H1 (cell line): ENCODE results near the gene LRCH1. TPM values are rescaled to one million over a fixed set of nuclear protein-coding genes. Genes with fewer than 3 reads are reported as not detected.

Experiments
- CTCF ChIA-PET: fragments of 300-600 bp; sonication (Branson Sonifier 250); formaldehyde crosslinking; loops from one replicate; lab custom pipeline; 2021; ENCODE audit not compliant: partially characterized antibody; lab: Charles Lee
- POLR2A ChIA-PET: fragments of 300-600 bp; sonication (Branson Sonifier 250); formaldehyde crosslinking; loops from one replicate; lab custom pipeline; 2021; ENCODE audit warnings: inconsistent platforms; ENCODE audit not compliant: partially characterized antibody; lab: Charles Lee
- DNase-seq, 2 experiments: peaks; one replicate each; pipeline versions ENCODE4 v3.0.0 to v3.0.0-alpha.2; 2010 to 2022; ENCODE audit warnings: low spot score in 2 of 2, low read depth in 1 of 2, mixed read lengths in 1 of 2
- FAIRE-seq: peaks from 2 replicates; lab custom pipeline; 2011; peaks lifted over from hg19 to GRCh38; lab: Jason Lieb, UNC
- H2AFZ ChIP-seq: 2 replicates; pipeline ENCODE4 v1.8.1; 2012; ENCODE audit warnings: low read length, inconsistent platforms
- H2AK5ac ChIP-seq: 2 replicates; pipeline ENCODE4 v1.6.1; 2013; ENCODE audit warnings: low read depth, low read length
- H2BK120ac ChIP-seq: replicated peaks from 2 replicates; pipeline ENCODE3; 2013; ENCODE audit warnings: low read depth, low read length, inconsistent platforms
- H2BK12ac ChIP-seq: 2 replicates; pipeline ENCODE4 v1.6.1; 2013; ENCODE audit warnings: low read depth, low read length
- H2BK15ac ChIP-seq: 2 replicates; pipeline ENCODE4 v1.6.1; 2013; ENCODE audit warnings: low read length
- H2BK20ac ChIP-seq: 2 replicates; pipeline ENCODE4 v1.6.1; 2013; ENCODE audit warnings: low read length
- H2BK5ac ChIP-seq: 2 replicates; pipeline ENCODE4 v1.6.1; 2013; ENCODE audit warnings: low read depth, low read length
- H3K14ac ChIP-seq: 2 replicates; pipeline ENCODE4 v1.6.1; 2013; ENCODE audit warnings: inconsistent platforms; ENCODE audit not compliant: insufficient read length
- H3K18ac ChIP-seq: 2 replicates; pipeline ENCODE4 v1.6.1; 2013; ENCODE audit warnings: low read length; ENCODE audit errors: extremely low read depth
- H3K23ac ChIP-seq: 2 replicates; pipeline ENCODE4 v1.6.1; 2013; ENCODE audit warnings: inconsistent platforms; ENCODE audit not compliant: insufficient read length
- H3K23me2 ChIP-seq: 2 replicates; pipeline ENCODE4 v1.6.1; 2013; ENCODE audit warnings: low read depth, low read length
- H3K27ac ChIP-seq: 2 replicates; pipeline ENCODE4 v1.6.1; 2011; ENCODE audit warnings: low read depth, low read length, inconsistent platforms
- H3K27me3 ChIP-seq, 4 experiments: replicated peaks in 1 of 4; 1 replicate in 1 of 4; 2 replicates in 3 of 4; pipeline versions ENCODE4 v1.6.1 to v1.8.1; 2011 to 2013; ENCODE audit warnings: low read length in 3 of 4, mild to moderate bottlenecking in 3 of 4, inconsistent platforms in 2 of 4, mixed read lengths in 2 of 4, moderate library complexity in 1 of 4; ENCODE audit not compliant: control insufficient read depth in 3 of 4, insufficient read depth in 3 of 4; ENCODE audit errors: extremely low read depth in 1 of 4
- H3K36me3 ChIP-seq, 4 experiments: 2 replicates each; pipeline versions ENCODE4 v1.6.1 to v1.8.1; 2011 to 2013; ENCODE audit warnings: mild to moderate bottlenecking in 4 of 4, low read length in 3 of 4, moderate library complexity in 2 of 4, control low read depth in 1 of 4, inconsistent platforms in 1 of 4; ENCODE audit not compliant: insufficient read depth in 4 of 4, control insufficient read depth in 2 of 4
- H3K4ac ChIP-seq: replicated peaks from 2 replicates; pipeline ENCODE3; 2013; ENCODE audit warnings: low read length, low read depth, mixed read lengths, inconsistent platforms; ENCODE audit not compliant: insufficient read length
- H3K4me1 ChIP-seq, 4 experiments: replicated peaks in 1 of 4; 1 replicate in 1 of 4; 2 replicates in 3 of 4; pipeline versions ENCODE4 v1.6.1 to v1.8.1; 2011 to 2013; ENCODE audit warnings: low read length in 3 of 4, inconsistent platforms in 2 of 4, mixed read lengths in 1 of 4; ENCODE audit not compliant: insufficient read depth in 4 of 4, control insufficient read depth in 3 of 4
- H3K4me2 ChIP-seq, 2 experiments: 2 replicates each; pipeline versions ENCODE4 v1.6.1 to v1.8.1; 2011 to 2013; ENCODE audit warnings: low read depth in 2 of 2, low read length in 2 of 2, control low read depth in 1 of 2, inconsistent platforms in 1 of 2, mild to moderate bottlenecking in 1 of 2; ENCODE audit not compliant: insufficient read depth in 1 of 2
- H3K4me3 ChIP-seq, 4 experiments: fragments of 200-600, 300-600 bp in 1 of 4; sonication (generic), shearing (Covaris generic), sonication (Bioruptor Twin) in 1 of 4; 2 replicates each; pipeline versions ENCODE4 v1.5.1 to v1.8.1; 2011 to 2016; ENCODE audit warnings: low read length in 4 of 4, low read depth in 3 of 4, control low read depth in 2 of 4, inconsistent platforms in 2 of 4, mild to moderate bottlenecking in 2 of 4, mixed read lengths in 1 of 4, moderate library complexity in 1 of 4; ENCODE audit not compliant: insufficient read depth in 2 of 4; ENCODE audit errors: extremely low read depth in 1 of 4
- H3K56ac ChIP-seq: replicated peaks from 2 replicates; pipeline ENCODE3; 2013; ENCODE audit warnings: low read depth, mild to moderate bottlenecking, mixed read lengths, low read length, inconsistent platforms; ENCODE audit not compliant: insufficient read length
- H3K79me1 ChIP-seq: 2 replicates; pipeline ENCODE4 v1.6.1; 2013; ENCODE audit warnings: low read depth, low read length, control low read depth
- H3K79me2 ChIP-seq, 2 experiments: 2 replicates each; pipeline versions ENCODE4 v1.6.1 to v1.8.1; 2012 to 2013; ENCODE audit warnings: low read length in 2 of 2, mild to moderate bottlenecking in 2 of 2, inconsistent platforms in 1 of 2; ENCODE audit not compliant: insufficient read depth in 2 of 2, control insufficient read depth in 1 of 2
- H3K9ac ChIP-seq, 4 experiments: replicated peaks in 1 of 4; 1 replicate in 1 of 4; 2 replicates in 3 of 4; pipeline versions ENCODE4 v1.6.1 to v1.8.1; 2011 to 2013; ENCODE audit warnings: low read depth in 3 of 4, low read length in 3 of 4, control low read depth in 2 of 4, mild to moderate bottlenecking in 2 of 4, moderate library complexity in 2 of 4, inconsistent platforms in 1 of 4; ENCODE audit errors: extremely low read depth in 1 of 4
- H3K9me3 ChIP-seq, 2 experiments: 2 replicates each; pipeline versions ENCODE4 v1.6.1 to v1.8.1; 2012 to 2013; ENCODE audit warnings: mild to moderate bottlenecking in 2 of 2, moderate library complexity in 2 of 2, control low read depth in 1 of 2, inconsistent platforms in 1 of 2, low read depth in 1 of 2, low read length in 1 of 2, mixed read lengths in 1 of 2; ENCODE audit not compliant: insufficient read depth in 2 of 2
- H4K20me1 ChIP-seq, 2 experiments: replicated peaks in 1 of 2; 2 replicates each; pipeline versions ENCODE3 to v1.8.1; 2011 to 2013; ENCODE audit warnings: inconsistent platforms in 2 of 2, low read length in 2 of 2, mild to moderate bottlenecking in 1 of 2; ENCODE audit not compliant: insufficient read depth in 2 of 2, control insufficient read depth in 1 of 2
- H4K5ac ChIP-seq: 2 replicates; pipeline ENCODE4 v1.6.1; 2013; ENCODE audit warnings: low read length, low read depth, mixed read lengths, inconsistent platforms; ENCODE audit not compliant: insufficient read length
- H4K8ac ChIP-seq: 2 replicates; pipeline ENCODE4 v1.8.0; 2013; ENCODE audit warnings: mild to moderate bottlenecking, moderate library complexity, low read length, inconsistent platforms; ENCODE audit not compliant: insufficient read depth; ENCODE audit errors: extremely low read depth
- H4K91ac ChIP-seq: replicated peaks from 2 replicates; pipeline ENCODE3; 2013; ENCODE audit warnings: low read length, mixed read lengths, inconsistent platforms; ENCODE audit not compliant: insufficient read length
- BRCA1 ChIP-seq: IDR thresholded peaks from 2 replicates; pipeline ENCODE4 v1.6.1; 2012; ENCODE audit warnings: low read depth, low read length, improper control_type of control experiment
- CBX8 ChIP-seq: fragments of 300-800, 300-1000 bp; sonication (generic); IDR thresholded peaks from 2 replicates; pipeline ENCODE4 v1.7.1; 2016; ENCODE audit warnings: low read depth, low read length, borderline replicate concordance
- EGR1 ChIP-seq: IDR thresholded peaks from 2 replicates; pipeline ENCODE4 v1.6.1; 2011; ENCODE audit warnings: low read depth, low read length, borderline replicate concordance
- EP300 ChIP-seq, 2 experiments: IDR thresholded peaks; 1 replicate in 1 of 2; 2 replicates in 1 of 2; pipeline ENCODE4 v1.6.1; 2011 to 2012; ENCODE audit warnings: low read depth in 2 of 2, low read length in 2 of 2, mild to moderate bottlenecking in 2 of 2, borderline replicate concordance in 1 of 2, inconsistent platforms in 1 of 2, moderate library complexity in 1 of 2
- EZH2 ChIP-seq: fragments of 200-600 bp; sonication (generic); IDR thresholded peaks from 2 replicates; pipeline ENCODE4 v1.7.1; 2012; ENCODE audit warnings: low read depth, mild to moderate bottlenecking, moderate library complexity, low read length, inconsistent platforms; ENCODE audit not compliant: severe bottlenecking
- FOSL1 ChIP-seq: IDR thresholded peaks from 2 replicates; pipeline ENCODE4 v1.6.1; 2011; ENCODE audit warnings: mild to moderate bottlenecking, low read depth, low read length, moderate library complexity; ENCODE audit not compliant: insufficient read depth
- HDAC6 ChIP-seq: IDR thresholded peaks from one replicate; pipeline ENCODE4 v1.7.1; 2012; ENCODE audit warnings: low read depth, mild to moderate bottlenecking, inconsistent platforms, low read length, moderate library complexity
- KDM4A ChIP-seq: IDR thresholded peaks from one replicate; pipeline ENCODE4 v1.7.1; 2012; ENCODE audit warnings: low read depth, mild to moderate bottlenecking, moderate library complexity, low read length, inconsistent platforms; ENCODE audit not compliant: severe bottlenecking
- MAFK ChIP-seq: IDR thresholded peaks from 2 replicates; pipeline ENCODE4 v1.6.1; 2012; ENCODE audit warnings: low read depth, mild to moderate bottlenecking, improper control_type of control experiment, low read length
- NANOG ChIP-seq: IDR thresholded peaks from 2 replicates; pipeline ENCODE4 v1.6.1; 2011; ENCODE audit warnings: low read length, low read depth, mild to moderate bottlenecking, inconsistent platforms; ENCODE audit not compliant: insufficient read depth, poor library complexity, severe bottlenecking
- RAD21 ChIP-seq, 2 experiments: IDR thresholded peaks in 1 of 2; conservative IDR thresholded peaks in 1 of 2; 2 replicates each; pipeline ENCODE4 v1.6.1; 2011; ENCODE audit warnings: low read depth in 2 of 2, low read length in 2 of 2, improper control_type of control experiment in 1 of 2, inconsistent platforms in 1 of 2, mild to moderate bottlenecking in 1 of 2, moderate library complexity in 1 of 2
- RFX5 ChIP-seq: IDR thresholded peaks from 2 replicates; pipeline ENCODE4 v1.6.1; 2011; ENCODE audit warnings: low read depth, low read length, improper control_type of control experiment, borderline replicate concordance
- SIRT6 ChIP-seq: IDR thresholded peaks from one replicate; pipeline ENCODE4 v1.7.1; 2012; ENCODE audit warnings: low read length, inconsistent platforms
- TEAD4 ChIP-seq: IDR thresholded peaks from 2 replicates; pipeline ENCODE4 v1.6.1; 2012; ENCODE audit warnings: low read depth, low read length, inconsistent platforms, mixed read lengths
- WGBS, 2 experiments: shearing (Covaris generic) in 1 of 2; methylation state at CpG; one replicate each; pipeline versions ENCODE4 v1.1.6 to v1.1.7; 2013 to 2015; ENCODE audit warnings: low lambda C conversion rate in 2 of 2, mixed read lengths in 2 of 2, inconsistent platforms in 1 of 2, low coverage in 1 of 2, missing lambda C conversion rate in 1 of 2; ENCODE audit not compliant: insufficient replicate concordance in 2 of 2, insufficient coverage in 1 of 2, insufficient read length in 1 of 2; ENCODE audit errors: extremely low coverage in 1 of 2, missing lambda C conversion rate in 1 of 2; 5-methylcytosine and 5-hydroxymethylcytosine counted together
- polyA plus RNA-seq, 7 experiments: library from polyadenylated mRNA; depleted of rRNA in 3 of 7; stranded (reverse) in 5 of 7; unstranded in 2 of 7; fragments of >200 nt in 5 of 7; fragments of 200-250 nt in 2 of 7; gene quantifications; 1 replicate in 5 of 7; 2 replicates in 1 of 7; 4 replicates in 1 of 7; pipeline versions ENCODE4 v1.2.1 to v1.2.3, GENCODE V29; 2011 to 2013; ENCODE audit warnings: missing spikeins in 2 of 7, mixed read lengths in 2 of 7
- total RNA-seq: library from RNA; stranded (reverse); fragmentation: NEBNext Ultra II Directional; extraction: Animal tissue kit (Norgen Biotek cat#: 25700); gene quantifications from 2 replicates; pipeline ENCODE4 v1.2.1, GENCODE V29; 2021

LRCH1 gene
- total and polyA plus RNA-seq, 2 of the 8 experiments (the other 6 are each of a cell fraction or from before 2014, with no cell fraction given): 3.0 to 10.1 TPM

DNA sequence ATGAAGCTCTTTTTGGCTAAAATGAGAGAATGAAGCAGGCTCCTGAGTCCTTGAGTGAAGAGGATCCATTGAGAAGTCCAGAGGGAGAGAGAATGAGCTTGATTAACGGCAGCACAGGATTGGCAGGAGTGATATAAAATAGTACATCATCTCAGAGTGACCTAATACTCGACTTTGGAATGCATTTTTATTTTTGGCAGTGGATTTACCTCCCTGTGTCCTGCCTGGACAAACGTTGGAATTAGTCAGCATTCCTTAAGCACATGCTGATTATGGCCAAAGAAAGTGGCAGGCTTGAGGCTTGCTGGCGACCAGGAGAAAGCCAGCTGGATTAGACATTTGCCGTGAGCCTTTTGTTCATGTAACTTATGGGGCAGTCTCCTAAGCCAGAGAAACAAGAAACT lies 22.9 kb downstream of the LRCH1 start:
- no peak overlapping the region for H2BK20ac ChIP-seq
- no peak overlapping the region for H2BK12ac ChIP-seq
- FAIRE-seq (no peak), DNase-seq (no peak)
- H4K20me1 ChIP-seq: peaks cover 2 to 12% of the 10 kb centered on the region in 2 experiments
- no peaks in the 10 kb centered on the region for H3K9me3 ChIP-seq
- H3K79me1 ChIP-seq: peaks cover 6% of the 10 kb centered on the region
- no peak overlapping the region for H3K9ac ChIP-seq
- H3K56ac ChIP-seq: no peak overlapping the region
- no peak overlapping the region for H2AK5ac ChIP-seq
- H2BK5ac ChIP-seq: no peak overlapping the region
- H4K8ac ChIP-seq: no peak overlapping the region
- 80% methylated on average over 5 of the region's 5 CpGs; no CpG with 5 or more reads in 1 of the 2 experiments for WGBS, 2 experiments
- H2BK15ac ChIP-seq: no peak overlapping the region
- H2AFZ ChIP-seq: no peak overlapping the region
- H3K4me3 ChIP-seq: no peak overlapping the region
- H3K23me2 ChIP-seq: no peaks in the 10 kb centered on the region; the same call in 1 of the 2 replicates
- no peak overlapping the region for H3K4ac ChIP-seq
- no peak overlapping the region for H4K91ac ChIP-seq
- no peak overlapping the region for H4K5ac ChIP-seq
- no peaks in the 10 kb centered on the region for H3K36me3 ChIP-seq
- H3K4me2 ChIP-seq: no peak overlapping the region
- ChIA-PET POLR2A (no interaction called here), CTCF (interaction anchor here (0.6 to 1.5 kb wide), 4 partner anchors 10 to 134 kb away, joined by 3 to 5 read pairs (median 4); no protein-coding TSS in a partner anchor)
- H3K14ac ChIP-seq: no peak overlapping the region
- no peaks in the 10 kb centered on the region for H3K27me3 ChIP-seq
- H3K23ac ChIP-seq: no peak overlapping the region
- H3K79me2 ChIP-seq: peaks cover 0 to 14% of the 10 kb centered on the region in 2 experiments; a peak in 1 of 4 replicates
- H3K27ac ChIP-seq: no peak overlapping the region
- no peaks in the 10 kb centered on the region; a peak in 2 of 7 replicates for H3K4me1 ChIP-seq
- H2BK120ac ChIP-seq: no peak overlapping the region
- no peak overlapping the region for H3K18ac ChIP-seq
- no peak for TF ChIP-seq FOSL1
- TF ChIP-seq TEAD4: no peak
- no peak for TF ChIP-seq BRCA1
- TF ChIP-seq EGR1: no peak
- TF ChIP-seq NANOG: no peak
- TF ChIP-seq KDM4A: no peak
- TF ChIP-seq RAD21 (IDR thresholded peaks at IDR 0.05 in 1 of 2, conservative IDR thresholded peaks at IDR 0.05 in 1 of 2; ENCODE audit: low read depth in 2 of 2, low read length in 2 of 2): no peak
- TF ChIP-seq SIRT6: no peak
- no peak for TF ChIP-seq EP300 (IDR thresholded peaks at IDR 0.05; ENCODE audit: borderline replicate concordance in 1 of 2, low read depth in 2 of 2, low read length in 2 of 2)
- TF ChIP-seq EZH2: no peak
- TF ChIP-seq HDAC6: no peak
- TF ChIP-seq RFX5: no peak
- TF ChIP-seq MAFK: no peak
- TF ChIP-seq CBX8: no peak
